Measurements from ENCODE around the gene LRCH1. TPM values are rescaled to one million over a fixed set of nuclear protein-coding genes. Genes with fewer than 3 reads are reported as not detected.

Gene LRCH1
- total RNA-seq, 4 donors from 2014 or later, result 29.1 to 55.6 (median 36.2) TPM

DNA sequence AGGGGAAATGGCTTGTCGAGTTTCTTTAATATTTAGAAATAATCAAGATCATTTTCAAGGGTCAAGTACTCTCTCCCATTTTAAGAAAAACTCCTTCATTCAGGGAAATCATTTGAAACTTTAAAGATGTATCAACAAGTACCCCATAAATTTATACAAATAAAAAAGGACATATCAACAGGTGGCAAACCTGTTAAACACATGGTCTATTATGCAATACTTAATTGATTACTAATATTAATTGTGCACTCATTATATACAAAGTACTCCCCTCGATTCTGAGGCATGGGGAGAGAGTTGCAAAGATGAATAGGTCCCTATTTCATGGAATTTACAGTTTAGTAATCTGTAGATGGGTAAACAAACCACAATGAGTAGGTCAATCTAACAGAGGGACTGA, 2.1 kb upstream of the LRCH1 start:
- Histone ChIP-seq H3K27me3 (no peaks in the 10 kb centered on the region), H3K4me1 (peaks cover 0 to 7% of the 10 kb centered on the region in 2 donors), H3K27ac (no peak overlapping the region), H3K4me3 (no peak overlapping the region), H3K9me3 (no peaks in the 10 kb centered on the region), H3K36me3 (no peaks in the 10 kb centered on the region)
- TF ChIP-seq POLR2A (IDR thresholded peaks at IDR 0.05), result no peak
- TF ChIP-seq, protein P1, sequence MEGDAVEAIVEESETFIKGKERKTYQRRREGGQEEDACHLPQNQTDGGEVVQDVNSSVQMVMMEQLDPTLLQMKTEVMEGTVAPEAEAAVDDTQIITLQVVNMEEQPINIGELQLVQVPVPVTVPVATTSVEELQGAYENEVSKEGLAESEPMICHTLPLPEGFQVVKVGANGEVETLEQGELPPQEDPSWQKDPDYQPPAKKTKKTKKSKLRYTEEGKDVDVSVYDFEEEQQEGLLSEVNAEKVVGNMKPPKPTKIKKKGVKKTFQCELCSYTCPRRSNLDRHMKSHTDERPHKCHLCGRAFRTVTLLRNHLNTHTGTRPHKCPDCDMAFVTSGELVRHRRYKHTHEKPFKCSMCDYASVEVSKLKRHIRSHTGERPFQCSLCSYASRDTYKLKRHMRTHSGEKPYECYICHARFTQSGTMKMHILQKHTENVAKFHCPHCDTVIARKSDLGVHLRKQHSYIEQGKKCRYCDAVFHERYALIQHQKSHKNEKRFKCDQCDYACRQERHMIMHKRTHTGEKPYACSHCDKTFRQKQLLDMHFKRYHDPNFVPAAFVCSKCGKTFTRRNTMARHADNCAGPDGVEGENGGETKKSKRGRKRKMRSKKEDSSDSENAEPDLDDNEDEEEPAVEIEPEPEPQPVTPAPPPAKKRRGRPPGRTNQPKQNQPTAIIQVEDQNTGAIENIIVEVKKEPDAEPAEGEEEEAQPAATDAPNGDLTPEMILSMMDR (IDR thresholded peaks at IDR 0.05), result no peak
- intact Hi-C loops (cut with DNase I; ENCODE audit: low total_unique reads), result loop anchor here (5.0 kb wide), 1 partner anchor 171 kb away; no protein-coding TSS in a partner anchor
- DNase-seq, result no peak

GRCh38 chr13:46551410-46552302, 1.3 kb upstream of the LRCH1 start:
- Histone ChIP-seq H3K4me1 (peaks cover 0 to 7% of the 10 kb centered on the region in 2 donors), H3K9me3 (no peaks in the 10 kb centered on the region), H3K27ac (peak overlapping the region; percentile 98 to 99), H3K4me3 (peak overlapping the region; percentile 98 to 99), H3K27me3 (no peaks in the 10 kb centered on the region), H3K36me3 (no peaks in the 10 kb centered on the region)
- TF ChIP-seq POLR2A (IDR thresholded peaks at IDR 0.05), result peak in 1 of 2 donors; percentile 14
- TF ChIP-seq, protein P1 (IDR thresholded peaks at IDR 0.05), result peak; percentile 81 to 94 (median 88)
- peak; percentile 78 to 87 for DNase-seq
- intact Hi-C loops (cut with DNase I; ENCODE audit: low total_unique reads), result loop anchor here (2.0 to 5.0 kb wide), 2 partner anchors 129 to 171 kb away; no protein-coding TSS in a partner anchor

- DNase-seq, result peak; percentile 23 to 31
Observed at GRCh38 chr13:46552303-46552682, 677 bp upstream of the LRCH1 start.

DNA sequence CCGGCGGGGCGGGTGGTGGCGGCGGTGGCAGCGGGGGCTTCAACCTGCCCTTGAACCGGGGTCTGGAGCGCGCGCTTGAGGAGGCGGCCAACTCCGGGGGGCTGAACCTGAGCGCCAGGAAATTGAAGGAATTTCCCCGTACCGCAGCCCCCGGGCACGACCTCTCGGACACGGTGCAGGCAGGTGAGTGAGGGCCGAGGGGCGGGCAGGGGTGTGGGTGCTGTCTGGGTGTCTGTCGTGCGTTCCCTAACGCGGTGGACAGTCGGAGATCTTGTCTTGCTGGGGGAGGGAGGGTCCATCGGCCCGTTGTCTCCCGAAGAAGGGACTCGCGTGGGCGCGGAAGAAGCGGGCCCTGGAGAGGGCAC, 533 bp downstream of the LRCH1 start:
- H3K36me3 ChIP-seq, result no peaks in the 10 kb centered on the region
- H3K4me1 ChIP-seq, result peaks cover 0 to 7% of the 10 kb centered on the region in 2 donors
- peak in 1 of 2 donors; percentile 40 for DNase-seq
- TF ChIP-seq, protein P1 (IDR thresholded peaks at IDR 0.05), result no peak
- no peak for TF ChIP-seq POLR2A (IDR thresholded peaks at IDR 0.05)
- peak overlapping the region; percentile 98 to 99 for H3K27ac ChIP-seq
- intact Hi-C loops (cut with DNase I; ENCODE audit: low total_unique reads), result loop anchor here (2.0 to 5.0 kb wide), 2 partner anchors 127 to 169 kb away; no protein-coding TSS in a partner anchor
- H3K9me3 ChIP-seq, result no peaks in the 10 kb centered on the region
- H3K27me3 ChIP-seq, result no peaks in the 10 kb centered on the region
- H3K4me3 ChIP-seq, result peak overlapping the region; percentile 98 to 99

More at GRCh38 chr13:46552303-46552682, 677 bp upstream of the LRCH1 start:
- Histone ChIP-seq H3K4me1 (peaks cover 0 to 7% of the 10 kb centered on the region in 2 donors), H3K4me3 (peak overlapping the region; percentile 98 to 99), H3K9me3 (no peaks in the 10 kb centered on the region), H3K27me3 (no peaks in the 10 kb centered on the region), H3K36me3 (no peaks in the 10 kb centered on the region), H3K27ac (peak overlapping the region; percentile 98 to 99)
- TF ChIP-seq, protein P1 (IDR thresholded peaks at IDR 0.05), result no peak
- no peak for TF ChIP-seq POLR2A (IDR thresholded peaks at IDR 0.05)
- intact Hi-C loops (cut with DNase I; ENCODE audit: low total_unique reads), result loop anchor here (2.0 to 5.0 kb wide), 2 partner anchors 129 to 170 kb away; no protein-coding TSS in a partner anchor
